Fibroblast of upper back skin (primary cell): Measurements from ENCODE around the gene FNDC8.
"Not testable (repeated sequence)": the region's sequence is repeated elsewhere in the genome, so short reads cannot be mapped to it uniquely, and the experiment has no call there.

Source experiments
- DNase-seq: peaks from one replicate; pipeline ENCODE4 v3.0.0-alpha.2; 2013

Gene FNDC8

DNA sequence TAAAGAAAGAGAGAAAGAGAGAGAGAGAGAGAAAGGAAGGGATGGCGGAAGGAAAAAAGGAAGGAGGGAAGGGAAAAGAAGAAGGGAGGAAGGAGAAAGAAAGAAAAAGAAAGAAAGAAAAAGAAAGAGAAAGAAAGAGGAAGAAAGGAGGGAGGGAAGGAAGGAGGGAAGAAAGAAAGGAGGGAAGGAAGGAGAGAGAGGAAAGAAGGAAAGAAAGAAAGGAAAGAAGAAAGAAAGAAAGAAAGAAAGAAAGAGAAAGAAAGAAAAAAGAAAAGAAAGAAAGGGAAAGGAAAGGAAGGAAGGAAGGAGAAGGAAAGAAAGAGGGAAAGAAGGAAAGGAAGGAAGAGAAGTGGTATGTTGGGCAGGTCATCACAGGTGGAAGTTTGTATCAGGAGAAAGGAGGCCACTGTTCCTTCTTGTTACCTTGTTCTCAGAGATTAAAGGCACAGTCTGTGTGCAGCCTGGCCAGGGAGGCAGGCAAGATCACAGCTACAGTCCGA, 53.5 kb downstream of the FNDC8 start:
- no peak for DNase-seq

DNA sequence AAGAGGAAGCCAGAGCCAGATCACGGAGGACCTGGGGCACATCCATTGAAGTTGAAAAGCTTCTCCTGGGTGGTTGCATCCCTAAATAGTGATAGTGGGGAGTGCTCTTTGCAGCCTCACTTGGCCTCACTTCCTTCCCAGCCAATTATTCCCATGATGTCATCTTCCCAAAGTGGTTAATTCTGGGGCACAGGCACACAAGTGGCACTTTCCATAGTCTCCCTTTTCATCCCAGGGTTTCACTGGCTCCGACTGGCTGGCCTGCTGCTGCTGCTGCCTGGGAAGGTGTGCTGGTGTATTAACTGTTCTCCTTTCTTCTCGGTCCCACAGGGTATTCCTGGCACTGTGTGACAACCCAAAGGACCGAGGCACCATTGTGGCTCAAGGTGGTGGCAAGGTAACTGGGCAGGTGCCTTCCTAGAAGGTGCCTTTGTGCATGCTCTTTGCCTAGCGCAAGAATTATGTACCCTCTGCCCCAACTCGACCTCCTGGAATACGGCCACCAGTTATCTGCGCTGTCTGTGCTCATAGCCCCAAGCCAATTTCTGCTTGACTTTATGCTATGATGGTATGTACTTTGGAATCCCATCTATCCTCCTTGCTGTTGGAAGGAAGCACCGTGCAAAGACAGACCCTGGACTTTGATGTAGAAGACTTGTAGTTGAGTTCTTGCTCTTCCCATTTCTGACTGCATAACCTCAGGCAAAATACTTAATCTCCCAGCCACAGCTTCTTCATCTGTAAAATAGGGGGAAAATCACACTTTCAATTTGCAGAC, 54.4 kb downstream of the FNDC8 start:
- DNase-seq, result no peak

DNA sequence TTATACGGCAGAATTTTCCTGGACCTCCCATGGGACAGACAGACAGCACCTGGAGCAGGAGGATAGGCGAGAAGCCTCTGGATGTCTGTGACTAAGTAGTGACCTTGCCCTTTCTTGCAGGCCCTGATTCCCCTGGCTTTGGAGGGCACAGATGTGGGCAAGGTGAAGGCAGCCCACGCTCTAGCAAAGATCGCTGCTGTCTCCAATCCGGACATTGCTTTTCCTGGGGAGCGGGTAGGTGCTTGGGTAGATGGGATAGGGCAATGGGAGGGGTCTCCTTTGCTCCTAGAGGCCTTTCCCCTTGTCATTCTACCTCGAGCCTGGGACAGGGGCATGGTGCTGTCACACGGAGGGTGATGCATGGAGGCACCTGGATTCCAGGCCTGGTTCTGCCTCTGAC, 55.5 kb downstream of the FNDC8 start:
- no peak for DNase-seq

DNA sequence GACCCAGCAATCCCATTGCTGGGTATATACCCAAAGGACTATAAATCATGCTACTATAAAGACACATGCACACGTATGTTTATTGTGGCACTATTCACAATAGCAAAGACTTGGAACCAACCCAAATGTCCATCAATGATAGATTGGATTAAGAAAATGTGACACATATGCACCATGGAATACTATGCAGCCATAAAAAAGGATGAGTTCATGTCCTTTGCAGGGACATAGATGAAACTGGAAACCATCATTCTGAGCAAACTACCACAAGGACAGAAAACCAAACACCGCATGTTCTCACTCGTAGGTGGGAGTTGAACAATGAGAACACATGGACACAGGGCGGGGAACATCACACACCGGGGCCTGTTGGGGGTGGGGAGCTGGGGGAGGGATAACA, 58.0 kb downstream of the FNDC8 start:
- DNase-seq, result not testable (repeated sequence)
